SIG-M5 treated with dmso at 0.1 percent for 504 hours (cell line): Measurements from ENCODE around the gene TTBK1.

Experiments used
- DNase-seq: peaks from one replicate; lab custom pipeline; 2025; ENCODE audit not compliant: unreplicated experiment; lab: John Stamatoyannopoulos, UW

Gene TTBK1

GRCh38 chr6:43285832-43286231 lies 42.6 kb downstream of the TTBK1 start:
- DNase-seq = no peak

GRCh38 chr6:43286456-43286979 lies 43.2 kb downstream of the TTBK1 start:
- DNase-seq = no peak

- no peak for DNase-seq
Measured at GRCh38 chr6:43286980-43287716, 43.9 kb downstream of the TTBK1 start.

- no peak for DNase-seq
Measured at GRCh38 chr6:43287717-43288679, 44.7 kb downstream of the TTBK1 start.

GRCh38 chr6:43290339-43290904 lies 47.1 kb downstream of the TTBK1 start:
- no peak for DNase-seq

- DNase-seq = no peak
Measured at GRCh38 chr6:43290905-43291355, 47.6 kb downstream of the TTBK1 start.

GRCh38 chr6:43291708-43292107 lies 48.4 kb downstream of the TTBK1 start:
- no peak for DNase-seq

- no peak for DNase-seq
Measured at GRCh38 chr6:43292341-43292740, 49.1 kb downstream of the TTBK1 start.

GRCh38 chr6:43292763-43293318 lies 49.6 kb downstream of the TTBK1 start:
- no peak for DNase-seq

GRCh38 chr6:43293698-43294097 lies 50.4 kb downstream of the TTBK1 start:
- no peak for DNase-seq

- DNase-seq = no peak
Measured at GRCh38 chr6:43294536-43294935, 51.3 kb downstream of the TTBK1 start.

- no peak for DNase-seq
Measured at GRCh38 chr6:43295456-43295855, 52.2 kb downstream of the TTBK1 start.

- no peak for DNase-seq
Measured at GRCh38 chr6:43296780-43297497, 53.7 kb downstream of the TTBK1 start.

GRCh38 chr6:43297644-43298564 lies 54.6 kb downstream of the TTBK1 start, which contains the start of gene SLC22A7:
Gene SLC22A7, plus strand, starts transcription at chr6:43298260. Its CDS starts 99 bp downstream, at chr6:43298359.
- no peak for DNase-seq

GRCh38 chr6:43298565-43299337 lies 55.5 kb downstream of the TTBK1 start:
- no peak for DNase-seq

- no peak for DNase-seq
Measured at GRCh38 chr6:43299338-43300293, 56.3 kb downstream of the TTBK1 start.
